ENCODE measurements around the gene EHD1. TPM values are rescaled to one million over a fixed set of nuclear protein-coding genes. Genes with fewer than 3 reads are reported as not detected.

The EHD1 gene
- total and polyA plus RNA-seq, 2 of the 8 experiments (the other 6 are each of a cell fraction or from before 2014, with no cell fraction given): 31.5 to 42.9 TPM

GRCh38 chr11:64809781-64810241, 68.6 kb downstream of the EHD1 start (continued):
- TF ChIP-seq SAP30 (IDR thresholded peaks at IDR 0.05; ENCODE audit: insufficient read depth, insufficient replicate concordance, low read length): no peak
- TF ChIP-seq NRF1 (IDR thresholded peaks at IDR 0.05; ENCODE audit: low read depth, low read length): no peak
- no peak for TF ChIP-seq KDM5A (IDR thresholded peaks at IDR 0.05; ENCODE audit: low read length)
- TF ChIP-seq SIN3A (conservative IDR thresholded peaks at IDR 0.05 in 1 of 2, IDR thresholded peaks at IDR 0.05 in 1 of 2; ENCODE audit: low read depth in 1 of 2, low read length in 2 of 2): peak; percentile 66 to 88; a peak in 3 of 4 replicates
- no peak for TF ChIP-seq SRF (IDR thresholded peaks at IDR 0.05; ENCODE audit: low read depth, low read length)
- TF ChIP-seq SP1 (IDR thresholded peaks at IDR 0.05; ENCODE audit: low read depth, low read length): no peak
- TF ChIP-seq GABPA (IDR thresholded peaks at IDR 0.05; ENCODE audit: borderline replicate concordance, insufficient read depth, low read length): no peak
- no peak for TF ChIP-seq RBBP5 (IDR thresholded peaks at IDR 0.05; ENCODE audit: borderline replicate concordance, low read depth, low read length)
- no peak for TF ChIP-seq YY1 (IDR thresholded peaks at IDR 0.05; ENCODE audit: low read depth, low read length)
- TF ChIP-seq EZH2 (IDR thresholded peaks at IDR 0.05; ENCODE audit: low read depth, low read length, severe bottlenecking): no peak
- TF ChIP-seq CEBPB (IDR thresholded peaks at IDR 0.05; ENCODE audit: low read depth, low read length): no peak
- TF ChIP-seq SP2 (IDR thresholded peaks at IDR 0.05; ENCODE audit: low read length): no peak
- TF ChIP-seq BRCA1 (IDR thresholded peaks at IDR 0.05; ENCODE audit: low read depth, low read length): no peak
- no peak for TF ChIP-seq TEAD4 (IDR thresholded peaks at IDR 0.05; ENCODE audit: low read depth, low read length)
- peak; percentile 27 for TF ChIP-seq ASH2L (IDR thresholded peaks at IDR 0.05; ENCODE audit: low read length)
- peak; percentile 32 for TF ChIP-seq KDM4A (IDR thresholded peaks at IDR 0.05; ENCODE audit: low read depth, low read length, severe bottlenecking)
- TF ChIP-seq RFX5 (IDR thresholded peaks at IDR 0.05; ENCODE audit: borderline replicate concordance, low read depth, low read length): no peak
- no peak for TF ChIP-seq JUND (IDR thresholded peaks at IDR 0.05; ENCODE audit: low read length)
- TF ChIP-seq FOSL1 (IDR thresholded peaks at IDR 0.05; ENCODE audit: insufficient read depth, low read depth, low read length): no peak
- no peak for TF ChIP-seq SIRT6 (IDR thresholded peaks at IDR 0.05; ENCODE audit: low read length)
- TF ChIP-seq CTBP2 (IDR thresholded peaks at IDR 0.05; ENCODE audit: borderline replicate concordance, insufficient read depth, insufficient read length, low read length): no peak
- TF ChIP-seq CREB1 (IDR thresholded peaks at IDR 0.05): peak; percentile 30; the same call in 1 of the 2 replicates
- no peak for TF ChIP-seq POLR2A (IDR thresholded peaks at IDR 0.05; ENCODE audit: control extremely low read depth in 1 of 2, low read depth in 2 of 2, low read length in 2 of 2)
- no peak for TF ChIP-seq E2F6 (IDR thresholded peaks at IDR 0.05)
- no peak for TF ChIP-seq BACH1 (IDR thresholded peaks at IDR 0.05; ENCODE audit: low read length)
- TF ChIP-seq CBX8 (IDR thresholded peaks at IDR 0.05; ENCODE audit: borderline replicate concordance, low read depth, low read length): no peak
- no peak for TF ChIP-seq NANOG (IDR thresholded peaks at IDR 0.05; ENCODE audit: insufficient read depth, low read depth, low read length, poor library complexity, severe bottlenecking)
